Stomach (tissue), 9 donors: Measurements from ENCODE around the gene TICRR. TPM values are rescaled to one million over a fixed set of nuclear protein-coding genes. Genes with fewer than 3 reads are reported as not detected.

Experiments used
- DNase-seq, 2 donors: peaks; one replicate each; pipeline versions ENCODE4 v3.0.0 to v3.0.0-alpha.2; 2013 to 2019
- H3K27ac ChIP-seq, 5 donors: fragments of 200-600 bp in 4 of 5; sonication (generic) in 4 of 5; one replicate each; pipeline ENCODE4 v1.5.1; 2013 to 2019; ENCODE audit warnings: mild to moderate bottlenecking in 1 of 5, moderate library complexity in 1 of 5
- H3K27me3 ChIP-seq, 3 donors: fragments of 200-600 bp; sonication (generic); one replicate each; pipeline ENCODE4 v1.5.1; 2017 to 2019; ENCODE audit warnings: mixed run types in 1 of 3
- H3K36me3 ChIP-seq, 4 donors: fragments of 200-600 bp; sonication (generic); 1 replicate in 3 of 4; 2 replicates in 1 of 4; pipeline ENCODE4 v1.5.1; 2016 to 2019
- H3K4me1 ChIP-seq, 4 donors: fragments of 200-600 bp; sonication (generic); one replicate each; pipeline ENCODE4 v1.5.1; 2016 to 2019
- H3K4me3 ChIP-seq, 4 donors: fragments of 200-600 bp; sonication (generic) in 3 of 4; one replicate each; pipeline ENCODE4 v1.5.1; 2016 to 2019; ENCODE audit warnings: mild to moderate bottlenecking in 1 of 4
- H3K9me3 ChIP-seq, 4 donors: fragments of 200-600 bp; sonication (generic); one replicate each; pipeline ENCODE4 v1.5.1; 2016 to 2019
- CTCF ChIP-seq, 7 experiments: fragments of 450-650 bp in 4 of 7; fragments of 200-600 bp in 3 of 7; sonication (generic) in 3 of 7; IDR thresholded peaks; one replicate each; pipeline ENCODE4 v1.5.1; 2016 to 2019; ENCODE audit warnings: antibody characterized with exemption in 7 of 7, control low read depth in 2 of 7, mild to moderate bottlenecking in 1 of 7
- EP300 ChIP-seq: sonication (generic); formaldehyde crosslinking; IDR thresholded peaks from one replicate; pipeline ENCODE4 v1.6.1; 2017; ENCODE audit warnings: antibody characterized with exemption
- POLR2A ChIP-seq, 4 donors: fragments of 450-650 bp; IDR thresholded peaks; one replicate each; pipeline ENCODE4 v1.6.1; 2016; ENCODE audit warnings: antibody characterized with exemption in 4 of 4, control low read depth in 2 of 4, mild to moderate bottlenecking in 1 of 4, moderate library complexity in 1 of 4
- POLR2AphosphoS5 ChIP-seq, 3 donors: sonication (generic); formaldehyde crosslinking; IDR thresholded peaks; one replicate each; pipeline ENCODE4 v1.6.1; 2016; ENCODE audit warnings: antibody characterized with exemption in 3 of 3
- WGBS, 5 donors: extraction: QIAGEN DNeasy Blood & Tissue Kit in 3 of 5; methylation state at CpG; one replicate each; pipeline versions ENCODE4 v1.1.5 to v1.1.7; 2013 to 2018; 5-methylcytosine and 5-hydroxymethylcytosine counted together
- intact Hi-C: fragments of 100-400 bp; cut with DNase I; formaldehyde crosslinking; loops from one replicate; pipeline ENCODE4 v1.15.1; 2023; ENCODE audit warnings: low total_unique reads
- polyA plus RNA-seq, 3 donors: library from polyadenylated mRNA; stranded (reverse); fragments of 200-250 nt; gene quantifications; one replicate each; pipeline ENCODE4 v1.2.3, GENCODE V29; 2013
- total RNA-seq, 5 donors: library from RNA; depleted of rRNA; stranded (reverse); fragments of >200 nt; gene quantifications; one replicate each; pipeline versions ENCODE4 v1.1.0 to v1.2.3, GENCODE V29; 2014 to 2016
- donor health status: healthy with polysubstance abuse.
- donor health status: Bipolar disorder and iron deficiency.
- donor health status: healthy.

TICRR gene
- total and polyA plus RNA-seq, 8 donors: 0.15 to 3.5 (median 1.4) TPM

- Histone ChIP-seq H3K36me3 (no peaks in the 10 kb centered on the region), H3K27ac (no peak overlapping the region), H3K27me3 (peaks cover 0 to 24% (median 4%) of the 10 kb centered on the region in 3 donors), H3K9me3 (peaks cover 0 to 9% (median 3%) of the 10 kb centered on the region in 4 donors), H3K4me3 (no peak overlapping the region), H3K4me1 (no peaks in the 10 kb centered on the region)
- TF ChIP-seq EP300: no peak
- TF ChIP-seq CTCF (IDR thresholded peaks at IDR 0.05): no peak
- no peak for TF ChIP-seq POLR2AphosphoS5 (IDR thresholded peaks at IDR 0.05)
- TF ChIP-seq POLR2A (IDR thresholded peaks at IDR 0.05): no peak
- intact Hi-C loops: no loop called here
- 44 to 64% (median 50%) methylated on average over 2 of the region's 2 CpGs for WGBS, 5 donors
- no peak for DNase-seq
Observed at GRCh38 chr15:89550427-89550826, 24.8 kb upstream of the TICRR start.

- H3K4me1 ChIP-seq: no peaks in the 10 kb centered on the region
- WGBS, 5 donors: 44 to 67% (median 61%) methylated on average over 4 of the region's 4 CpGs
- no peak overlapping the region for H3K27ac ChIP-seq
- no peak overlapping the region for H3K4me3 ChIP-seq
- H3K36me3 ChIP-seq: no peaks in the 10 kb centered on the region
- intact Hi-C loops: no loop called here
- peaks cover 0 to 32% (median 4%) of the 10 kb centered on the region in 3 donors for H3K27me3 ChIP-seq
- H3K9me3 ChIP-seq: peaks cover 0 to 9% (median 3%) of the 10 kb centered on the region in 4 donors
- TF ChIP-seq CTCF (IDR thresholded peaks at IDR 0.05) (no peak), POLR2AphosphoS5 (IDR thresholded peaks at IDR 0.05) (no peak), EP300 (no peak), POLR2A (IDR thresholded peaks at IDR 0.05) (no peak)
- no peak for DNase-seq
Observed at GRCh38 chr15:89551550-89551949, 23.7 kb upstream of the TICRR start.

- intact Hi-C loops: no loop called here
- Histone ChIP-seq H3K27me3 (peaks cover 0 to 32% (median 4%) of the 10 kb centered on the region in 3 donors), H3K4me3 (no peak overlapping the region), H3K4me1 (no peaks in the 10 kb centered on the region), H3K27ac (no peak overlapping the region), H3K36me3 (no peaks in the 10 kb centered on the region), H3K9me3 (no peaks in the 10 kb centered on the region)
- no peak for TF ChIP-seq POLR2A (IDR thresholded peaks at IDR 0.05)
- no peak for TF ChIP-seq POLR2AphosphoS5 (IDR thresholded peaks at IDR 0.05)
- no peak for TF ChIP-seq CTCF (IDR thresholded peaks at IDR 0.05)
- no peak for TF ChIP-seq EP300
- DNase-seq: no peak
- 88 to 97% (median 94%) methylated on average over 3 of the region's 3 CpGs for WGBS, 5 donors
Observed at GRCh38 chr15:89553632-89554031, 21.6 kb upstream of the TICRR start.

- intact Hi-C loops: no loop called here
Observed at GRCh38 chr15:89554247-89554646, 21.0 kb upstream of the TICRR start.

More at GRCh38 chr15:89554247-89554646, 21.0 kb upstream of the TICRR start:
- no peak overlapping the region for H3K4me3 ChIP-seq
- H3K27me3 ChIP-seq: peaks cover 0 to 34% (median 4%) of the 10 kb centered on the region in 3 donors
- no peaks in the 10 kb centered on the region for H3K36me3 ChIP-seq
- DNase-seq: no peak
- H3K9me3 ChIP-seq: no peaks in the 10 kb centered on the region
- no peaks in the 10 kb centered on the region for H3K4me1 ChIP-seq
- 52 to 59% (median 58%) methylated on average over 7 of the region's 7 CpGs for WGBS, 5 donors
- H3K27ac ChIP-seq: no peak overlapping the region
- TF ChIP-seq CTCF (IDR thresholded peaks at IDR 0.05) (no peak), POLR2AphosphoS5 (IDR thresholded peaks at IDR 0.05) (no peak), POLR2A (IDR thresholded peaks at IDR 0.05) (no peak), EP300 (no peak)
